Stimulated activated CD8-positive, alpha-beta memory T cell treated with anti-CD3 and anti-CD28 coated beads, Interleukin-7, amount 100 ng/mL, for 24 hours (primary cell): ENCODE results near the gene JPH3.
"Not testable (repeated sequence)": the region's sequence is repeated elsewhere in the genome, so short reads cannot be mapped to it uniquely, and the experiment has no call there.

ENCODE experiments used
- DNase-seq: peaks from one replicate; pipeline ENCODE4 v3.0.0-alpha.2; 2020; ENCODE audit warnings: low read depth

The JPH3 gene

GRCh38 chr16:87654826-87655225 lies 52.5 kb downstream of the JPH3 start:
- no peak for DNase-seq

- DNase-seq, result no peak
These were observed 54.0 kb downstream of the JPH3 start for GRCh38 chr16:87656328-87656727.

- DNase-seq, result no peak
These were observed 55.4 kb downstream of the JPH3 start for GRCh38 chr16:87657621-87658192.

DNA sequence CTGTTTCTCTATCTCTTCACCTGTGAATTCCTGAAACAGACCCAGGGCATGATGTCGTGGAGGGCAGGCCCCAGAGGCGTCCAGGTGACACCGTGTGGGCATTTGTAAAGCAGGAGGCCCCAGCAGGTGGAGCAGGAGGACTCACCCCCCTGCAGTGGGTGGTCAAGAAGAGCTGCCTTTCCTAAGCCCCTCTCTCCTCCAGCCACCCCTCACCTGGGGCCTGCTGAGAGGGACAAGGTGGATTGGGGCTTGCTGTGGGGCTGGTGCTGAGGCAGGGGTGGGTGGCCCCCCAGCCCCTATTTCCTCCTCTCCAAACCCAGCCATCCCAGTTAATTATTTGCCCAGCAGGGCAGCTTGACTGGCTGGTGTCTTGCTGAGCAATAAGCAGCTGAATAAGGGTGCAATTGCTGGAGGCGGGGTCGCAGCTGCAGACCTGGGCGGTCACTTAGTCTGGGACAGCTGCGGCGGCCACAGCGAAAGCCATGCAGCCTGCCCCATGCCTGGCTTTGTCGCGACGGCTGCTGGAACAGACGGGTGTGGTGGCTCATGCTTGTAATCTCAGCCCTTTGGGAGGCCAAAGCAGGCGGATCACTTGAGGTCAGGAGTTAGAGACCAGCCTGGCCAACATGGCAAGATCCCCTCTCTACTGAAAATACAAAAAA lies 56.4 kb downstream of the JPH3 start:
- no peak for DNase-seq

- no peak for DNase-seq
These were observed 59.3 kb downstream of the JPH3 start for GRCh38 chr16:87661561-87661960.

DNA sequence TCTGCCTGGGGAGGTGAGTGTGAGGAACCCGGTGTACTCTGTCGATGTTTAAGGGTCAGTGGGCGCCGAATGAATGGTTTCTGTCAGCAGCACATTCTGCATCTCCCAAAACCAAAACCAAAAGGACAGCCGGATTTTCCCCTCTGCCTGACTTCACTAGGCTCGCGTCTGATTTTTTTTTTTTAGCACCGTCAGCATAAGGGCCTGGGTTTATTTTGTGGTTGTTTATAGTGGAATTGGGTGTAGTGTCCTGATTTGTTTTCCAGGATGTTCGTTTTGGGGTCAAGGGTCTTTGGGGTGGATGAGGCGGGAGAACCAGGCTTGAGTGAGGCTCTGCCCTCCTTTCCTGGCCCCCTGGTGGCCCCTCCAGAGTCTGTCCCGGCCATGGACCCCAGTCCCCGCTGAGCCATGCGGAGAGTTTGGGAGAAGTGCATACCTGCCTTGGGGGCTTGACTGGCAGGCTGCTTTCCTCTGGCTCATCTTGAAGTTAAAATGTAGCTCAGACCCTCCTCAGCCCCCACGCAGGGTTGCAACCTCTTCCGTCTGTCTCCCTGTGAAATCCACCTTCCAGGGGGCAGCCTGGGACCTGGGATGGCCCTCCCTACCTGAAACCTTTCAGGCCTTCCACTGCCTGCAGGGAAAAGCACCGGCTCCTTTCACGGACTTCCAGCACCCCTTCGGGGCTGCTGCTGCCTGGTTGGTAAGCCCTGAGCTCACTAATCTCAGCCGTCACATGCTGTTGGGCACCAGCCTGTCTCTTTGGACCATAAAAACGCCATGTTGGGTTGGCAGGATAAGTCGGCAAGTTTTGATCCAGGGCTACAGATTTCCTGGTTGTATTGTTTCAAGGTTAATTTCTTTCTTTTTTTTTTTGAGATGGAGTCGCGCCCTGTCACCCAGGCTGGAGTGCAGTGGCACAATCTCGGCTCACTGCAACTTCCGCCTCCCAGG lies 60.2 kb downstream of the JPH3 start:
- DNase-seq, result no peak

DNA sequence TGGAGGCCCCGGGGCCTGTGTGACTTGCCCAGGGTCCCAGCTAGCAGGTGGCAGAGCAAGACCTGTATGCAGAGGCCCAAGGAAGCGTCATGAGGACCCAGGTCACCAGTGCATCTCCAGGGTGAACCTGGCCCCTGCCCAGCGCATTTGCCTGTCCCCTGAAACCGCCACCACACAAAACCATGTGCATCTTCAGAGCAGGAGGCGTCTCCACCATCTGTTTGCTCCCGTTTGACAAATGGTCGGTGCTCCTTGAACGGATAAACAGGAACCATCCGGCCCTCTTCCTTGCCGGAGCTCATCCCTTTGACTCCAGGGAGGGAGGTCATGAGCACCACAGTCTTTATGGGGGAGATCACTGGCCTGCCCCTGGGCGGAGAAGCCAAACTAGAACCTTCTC lies 62.5 kb downstream of the JPH3 start:
- DNase-seq, result no peak

- DNase-seq, result no peak
These were observed 62.9 kb downstream of the JPH3 start for GRCh38 chr16:87665193-87665592.

DNA sequence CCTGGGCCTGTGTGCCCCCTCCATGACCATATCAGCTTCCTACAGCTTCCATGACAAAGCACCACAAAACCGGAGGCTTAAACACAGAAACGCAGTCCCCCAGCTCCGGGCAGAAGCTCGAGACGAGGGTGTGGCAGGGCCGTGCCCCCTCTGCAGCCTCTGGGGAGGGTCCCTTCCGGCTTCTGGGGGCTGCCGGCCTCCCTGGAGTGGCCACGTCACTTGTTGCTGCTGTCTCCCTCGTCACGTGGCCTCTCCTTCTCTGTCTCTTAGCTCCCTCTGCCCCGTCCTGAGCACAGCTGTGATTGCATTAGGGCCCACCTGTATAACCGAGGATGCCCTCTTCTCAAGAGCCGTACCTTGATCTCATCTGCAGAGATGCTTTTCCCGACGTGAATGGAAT lies 64.6 kb downstream of the JPH3 start:
- DNase-seq, result no peak

GRCh38 chr16:87667443-87667842 lies 65.1 kb downstream of the JPH3 start:
- DNase-seq, result no peak

DNA sequence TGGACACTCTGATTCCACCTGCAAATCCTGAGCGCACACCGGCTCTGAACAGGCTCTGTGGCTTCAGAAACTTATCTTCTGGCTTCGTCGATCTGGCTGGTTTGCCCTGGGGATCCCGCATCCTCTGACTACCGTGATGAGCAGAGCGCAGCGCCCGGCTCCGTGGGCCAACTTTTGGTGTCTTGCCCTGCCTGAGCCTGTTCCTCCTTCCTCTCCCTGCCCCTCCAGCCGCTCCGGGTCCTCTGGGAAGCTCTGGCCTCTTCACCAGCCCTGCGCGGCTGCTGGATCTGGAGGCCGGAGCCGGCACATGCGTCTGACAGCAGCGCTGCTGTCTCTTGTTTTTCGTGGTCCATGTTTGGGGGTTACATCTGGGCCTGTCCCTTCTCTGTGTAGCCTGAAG lies 65.6 kb downstream of the JPH3 start:
- no peak for DNase-seq

- no peak for DNase-seq
These were observed 67.4 kb downstream of the JPH3 start for GRCh38 chr16:87669672-87670071.

DNA sequence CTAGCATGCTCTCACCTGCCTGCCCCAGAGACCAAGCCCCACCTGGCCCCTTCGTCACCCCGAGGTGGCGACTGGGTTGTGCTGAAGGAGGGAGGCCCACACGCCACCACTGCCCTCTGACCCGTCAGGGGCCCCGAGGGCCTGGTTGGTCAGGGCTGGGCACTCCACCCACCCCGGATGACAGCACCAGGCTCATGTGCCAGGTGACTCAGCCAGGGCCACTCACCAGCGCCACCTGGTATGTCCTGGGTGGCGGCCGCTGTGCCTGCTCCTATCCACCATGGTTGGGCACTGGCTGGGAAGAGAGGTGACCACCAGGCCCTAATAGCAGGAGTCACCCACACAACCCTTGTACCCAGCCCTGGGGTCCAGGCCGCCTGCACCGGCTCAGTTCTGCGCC lies 68.9 kb downstream of the JPH3 start:
- no peak for DNase-seq

- DNase-seq, result no peak
These were observed 69.5 kb downstream of the JPH3 start for GRCh38 chr16:87671715-87672270.

DNA sequence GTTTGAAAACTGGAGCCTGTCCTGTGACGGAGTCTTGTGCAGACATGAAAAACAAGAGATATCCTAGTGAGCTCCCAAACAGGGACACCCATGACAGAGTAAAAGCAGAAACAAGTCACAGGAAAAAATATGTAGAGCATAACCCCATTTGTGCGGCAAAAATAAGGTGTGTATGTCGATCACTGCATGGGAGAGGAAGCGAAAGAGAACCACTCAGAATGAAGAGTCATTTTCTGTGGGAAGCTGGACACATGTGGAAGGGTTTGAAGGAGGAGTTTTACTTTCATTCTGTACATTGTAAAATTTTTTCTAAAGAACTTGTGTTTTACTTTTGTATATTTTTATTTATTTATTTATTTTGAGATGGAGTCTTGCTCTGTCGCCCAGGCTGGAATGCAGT lies 72.1 kb downstream of the JPH3 start:
- DNase-seq, result no peak

DNA sequence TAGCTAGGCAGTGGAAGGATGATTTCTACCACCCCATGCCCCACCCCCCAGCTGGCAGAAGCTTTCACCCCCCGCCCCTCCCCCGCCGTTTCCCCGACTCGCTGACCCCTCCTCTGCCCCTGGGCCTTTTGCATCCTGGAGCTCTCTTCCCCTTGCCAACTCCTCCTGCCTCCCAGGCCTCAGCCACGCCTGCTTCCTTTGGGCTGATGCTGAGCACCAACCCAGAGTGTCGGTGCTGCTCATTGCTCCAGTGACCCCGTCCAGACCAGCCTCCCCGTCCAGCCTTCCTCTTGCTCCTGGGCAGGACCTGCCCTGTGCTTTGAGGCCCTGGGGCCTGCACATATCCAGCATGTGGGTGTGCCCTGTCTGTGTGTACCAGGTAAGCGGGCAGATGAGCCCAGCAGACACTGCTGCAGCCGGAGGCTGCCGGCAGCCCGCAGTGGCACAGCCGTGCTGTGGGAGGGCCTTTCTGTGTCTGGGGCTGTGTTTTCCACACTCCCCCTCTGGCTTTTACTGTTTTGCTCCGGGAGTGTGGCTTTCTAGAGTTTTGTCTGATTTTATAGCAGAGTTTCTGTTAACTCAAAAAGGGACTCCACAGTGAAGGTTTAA lies 72.9 kb downstream of the JPH3 start:
- DNase-seq, result no peak

DNA sequence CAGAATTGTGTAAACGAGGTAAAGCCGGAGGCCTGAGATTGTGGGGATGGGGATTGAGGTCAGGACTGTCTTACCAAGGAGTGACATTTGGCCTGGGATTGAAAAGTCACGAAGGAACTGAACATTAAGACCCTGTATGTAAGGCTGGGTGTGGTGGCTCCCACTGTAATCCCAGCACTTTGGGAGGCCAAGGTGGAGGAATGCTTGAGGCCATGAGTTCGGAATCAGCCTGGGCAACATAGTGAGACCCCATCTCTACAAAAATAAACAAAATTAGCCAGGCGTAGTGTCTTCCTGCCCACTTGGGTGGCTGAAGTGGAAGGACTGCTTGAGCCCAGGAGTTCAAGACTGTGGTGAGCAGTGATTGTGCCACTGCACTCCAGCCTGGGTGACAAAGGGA lies 75.5 kb downstream of the JPH3 start:
- no peak for DNase-seq

DNA sequence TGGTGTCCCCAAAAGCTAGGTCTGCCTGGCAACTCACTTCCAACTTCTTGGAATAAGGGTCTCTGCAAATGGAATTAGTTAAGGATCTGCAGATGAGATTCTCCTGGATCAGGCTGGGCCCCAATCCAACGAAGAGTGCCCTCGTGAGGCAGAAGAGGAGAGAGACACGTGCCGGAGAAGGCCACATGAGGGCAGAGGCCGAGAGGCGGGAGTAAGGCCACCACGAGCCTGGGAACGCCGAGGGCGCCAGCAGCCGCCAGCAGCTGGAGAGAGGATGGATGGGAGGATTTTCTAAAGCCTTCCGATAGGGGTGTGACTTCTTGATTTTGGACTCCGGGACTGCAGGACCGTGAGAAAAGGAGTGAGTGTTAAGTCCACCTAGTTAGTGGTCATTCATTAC lies 76.3 kb downstream of the JPH3 start:
- no peak for DNase-seq

DNA sequence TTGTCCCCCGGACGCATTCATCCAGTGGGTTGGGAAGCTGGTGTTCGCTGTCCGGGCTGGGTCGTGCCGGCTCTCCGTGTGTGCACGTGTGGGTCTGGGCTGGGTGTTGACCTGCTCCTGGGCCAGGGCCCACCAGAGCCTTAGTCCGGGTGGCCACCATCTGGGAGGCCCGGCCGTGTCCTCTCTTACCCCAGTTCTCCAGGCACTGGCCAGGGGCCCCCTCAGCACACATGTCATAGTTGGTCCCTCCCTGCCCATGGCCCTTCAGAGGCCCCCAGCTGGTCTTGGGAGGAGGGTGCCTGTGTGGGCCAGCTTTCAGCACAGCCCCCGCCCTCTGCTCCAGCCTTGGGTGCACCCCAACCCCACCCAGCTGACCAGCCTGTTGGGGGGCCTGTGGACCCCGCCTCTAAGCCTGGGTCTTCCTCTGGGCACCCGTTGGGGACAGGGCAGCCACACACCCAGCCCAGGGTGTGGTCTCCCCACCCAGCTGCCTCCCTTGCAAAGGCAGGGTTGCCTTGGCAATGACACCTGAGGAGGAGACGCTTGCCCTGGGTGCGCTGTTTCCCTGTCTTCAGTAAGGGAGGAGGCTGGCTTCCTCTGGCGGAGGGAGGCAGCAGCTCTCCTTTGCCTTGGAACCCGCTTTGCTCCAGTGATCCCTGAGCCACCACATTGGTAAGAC lies 77.4 kb downstream of the JPH3 start:
- DNase-seq, result no peak

GRCh38 chr16:87680272-87680644 lies 78.0 kb downstream of the JPH3 start:
- no peak for DNase-seq

DNA sequence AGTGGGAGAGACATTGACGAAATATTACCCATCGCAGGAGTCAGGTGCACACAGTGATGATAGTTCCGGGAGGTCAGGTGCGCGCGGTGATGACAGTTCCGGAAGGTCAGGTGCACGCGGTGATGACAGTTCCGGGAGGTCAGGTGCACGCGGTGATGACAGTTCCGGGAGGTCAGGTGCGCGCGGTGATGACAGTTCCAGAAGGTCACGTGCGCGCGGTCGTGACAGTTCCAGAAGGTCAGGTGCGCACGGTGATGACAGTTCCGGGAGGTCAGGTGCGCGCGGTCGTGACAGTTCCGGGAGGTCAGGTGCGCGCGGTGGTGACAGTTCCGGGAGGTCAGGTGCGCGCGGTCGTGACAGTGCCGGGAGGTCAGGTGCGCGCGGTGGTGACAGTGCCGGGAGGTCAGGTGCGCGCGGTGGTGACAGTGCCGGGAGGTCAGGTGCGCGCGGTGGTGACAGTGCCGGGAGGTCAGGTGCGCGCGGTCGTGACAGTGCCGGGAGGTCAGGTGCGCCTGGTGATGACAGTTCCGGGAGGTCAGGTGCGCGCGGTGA lies 78.8 kb downstream of the JPH3 start:
- not testable (repeated sequence) for DNase-seq
